Astrocyte (in vitro differentiated cells and primary cell): Measurements from ENCODE around the gene NBPF1.
"Not testable (repeated sequence)": the region's sequence is repeated elsewhere in the genome, so short reads cannot be mapped to it uniquely, and the experiment has no call there.

Experiments
- EZH2 ChIP-seq: IDR thresholded peaks from 2 replicates; pipeline ENCODE4 v1.6.1; 2012; ENCODE audit warnings: mild to moderate bottlenecking, low read length, inconsistent platforms; ENCODE audit not compliant: insufficient read depth
- TF ChIP-seq, protein P1 (sequence below): IDR thresholded peaks from 2 replicates; pipeline ENCODE4 v1.5.1; 2011; ENCODE audit warnings: low read depth, mild to moderate bottlenecking, inconsistent platforms, low read length, moderate library complexity; ENCODE audit not compliant: insufficient read depth

DNA sequence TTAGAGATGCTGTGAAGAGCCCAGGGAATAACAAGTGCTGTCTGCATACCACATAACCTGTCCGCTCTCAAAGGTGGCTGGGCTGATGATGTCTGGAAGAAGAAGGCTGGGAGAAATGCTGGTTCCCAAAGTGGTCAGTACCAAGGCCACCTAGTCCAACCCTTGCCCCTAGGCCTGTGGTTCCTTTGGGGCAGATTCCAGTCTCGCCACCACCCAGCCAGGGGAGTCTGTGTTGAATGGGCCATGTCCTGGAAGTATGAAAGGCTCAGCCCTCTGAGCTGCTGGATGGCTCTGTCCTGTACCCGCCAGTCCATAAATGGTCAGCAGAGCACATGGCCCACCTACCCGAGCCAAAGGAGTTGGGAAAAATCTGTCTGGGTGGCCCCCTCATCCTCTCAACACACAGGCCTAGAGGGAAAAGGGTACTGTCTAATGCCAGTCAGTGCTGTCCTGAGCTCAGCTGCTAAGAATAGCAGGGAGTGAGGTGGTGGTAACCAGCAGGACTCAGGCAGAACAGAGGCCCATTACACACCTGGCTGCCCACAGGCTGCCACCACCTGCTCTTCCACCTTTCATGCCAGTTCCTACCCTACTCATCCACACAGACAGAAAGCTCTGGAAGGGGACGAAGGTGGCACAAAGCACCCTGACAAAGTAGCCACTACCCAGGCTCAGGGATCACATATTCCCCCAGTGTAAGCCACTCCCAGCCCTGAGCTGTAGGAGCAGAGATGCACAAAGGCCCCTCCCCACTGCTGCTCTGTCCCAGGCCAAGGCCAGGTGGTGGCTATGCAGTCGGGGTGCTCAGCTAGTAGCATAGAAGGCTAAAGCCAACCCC lies 24.8 kb upstream of the NBPF1 start:
- TF ChIP-seq EZH2, result not testable (repeated sequence)
- TF ChIP-seq, protein P1, sequence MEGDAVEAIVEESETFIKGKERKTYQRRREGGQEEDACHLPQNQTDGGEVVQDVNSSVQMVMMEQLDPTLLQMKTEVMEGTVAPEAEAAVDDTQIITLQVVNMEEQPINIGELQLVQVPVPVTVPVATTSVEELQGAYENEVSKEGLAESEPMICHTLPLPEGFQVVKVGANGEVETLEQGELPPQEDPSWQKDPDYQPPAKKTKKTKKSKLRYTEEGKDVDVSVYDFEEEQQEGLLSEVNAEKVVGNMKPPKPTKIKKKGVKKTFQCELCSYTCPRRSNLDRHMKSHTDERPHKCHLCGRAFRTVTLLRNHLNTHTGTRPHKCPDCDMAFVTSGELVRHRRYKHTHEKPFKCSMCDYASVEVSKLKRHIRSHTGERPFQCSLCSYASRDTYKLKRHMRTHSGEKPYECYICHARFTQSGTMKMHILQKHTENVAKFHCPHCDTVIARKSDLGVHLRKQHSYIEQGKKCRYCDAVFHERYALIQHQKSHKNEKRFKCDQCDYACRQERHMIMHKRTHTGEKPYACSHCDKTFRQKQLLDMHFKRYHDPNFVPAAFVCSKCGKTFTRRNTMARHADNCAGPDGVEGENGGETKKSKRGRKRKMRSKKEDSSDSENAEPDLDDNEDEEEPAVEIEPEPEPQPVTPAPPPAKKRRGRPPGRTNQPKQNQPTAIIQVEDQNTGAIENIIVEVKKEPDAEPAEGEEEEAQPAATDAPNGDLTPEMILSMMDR, result not testable (repeated sequence)
